HFF-Myc (cell line): ENCODE results near the gene TRPM4.

Experiments
- DNase-seq: peaks from one replicate; pipeline ENCODE4 v3.0.0-alpha.2; 2011; ENCODE audit warnings: low read depth; ENCODE audit errors: extremely low read depth
- H3K4me3 ChIP-seq: replicated peaks from 2 replicates; pipeline ENCODE4 v1.5.1; 2011; ENCODE audit warnings: low read depth, mild to moderate bottlenecking, control low read depth, low read length
- TF ChIP-seq, protein P1 (sequence below): IDR thresholded peaks from 2 replicates; pipeline ENCODE4 v1.5.1; 2012; ENCODE audit warnings: mild to moderate bottlenecking, low read depth, low read length, control low read depth; ENCODE audit errors: missing control alignments

The TRPM4 gene

DNA sequence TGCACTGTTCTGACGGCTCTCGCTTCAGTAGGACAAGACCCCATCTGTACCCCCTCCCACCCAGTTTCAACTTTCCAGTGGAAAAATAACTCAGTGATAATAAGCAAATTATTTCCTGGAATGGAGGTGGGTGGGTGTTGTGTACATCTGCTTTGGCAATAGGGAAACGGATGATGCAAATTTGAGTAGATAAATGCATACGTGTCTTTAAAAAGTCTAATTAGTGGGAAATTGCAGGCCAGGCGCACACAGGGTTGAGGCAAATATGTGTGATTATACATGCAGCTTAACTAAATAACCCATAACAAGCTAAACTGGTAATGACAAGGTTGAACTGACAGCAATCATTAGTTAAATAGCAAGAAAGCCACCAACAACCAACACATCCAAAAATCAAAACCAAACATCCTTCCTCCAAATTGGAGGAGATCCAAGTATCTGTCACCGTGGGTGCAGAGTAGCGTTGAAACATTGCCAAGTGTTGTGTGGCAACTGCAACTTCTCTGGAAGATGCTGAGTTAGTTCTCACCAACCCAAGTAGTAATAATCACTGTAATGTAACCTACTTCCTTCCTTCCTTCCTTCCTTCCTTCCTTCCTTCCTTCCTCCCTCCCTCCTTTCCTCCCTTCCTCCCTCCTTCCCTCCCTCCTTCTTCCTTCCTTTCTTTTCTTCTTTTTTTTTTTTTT, 54.6 kb downstream of the TRPM4 start:
- TF ChIP-seq, protein P1, sequence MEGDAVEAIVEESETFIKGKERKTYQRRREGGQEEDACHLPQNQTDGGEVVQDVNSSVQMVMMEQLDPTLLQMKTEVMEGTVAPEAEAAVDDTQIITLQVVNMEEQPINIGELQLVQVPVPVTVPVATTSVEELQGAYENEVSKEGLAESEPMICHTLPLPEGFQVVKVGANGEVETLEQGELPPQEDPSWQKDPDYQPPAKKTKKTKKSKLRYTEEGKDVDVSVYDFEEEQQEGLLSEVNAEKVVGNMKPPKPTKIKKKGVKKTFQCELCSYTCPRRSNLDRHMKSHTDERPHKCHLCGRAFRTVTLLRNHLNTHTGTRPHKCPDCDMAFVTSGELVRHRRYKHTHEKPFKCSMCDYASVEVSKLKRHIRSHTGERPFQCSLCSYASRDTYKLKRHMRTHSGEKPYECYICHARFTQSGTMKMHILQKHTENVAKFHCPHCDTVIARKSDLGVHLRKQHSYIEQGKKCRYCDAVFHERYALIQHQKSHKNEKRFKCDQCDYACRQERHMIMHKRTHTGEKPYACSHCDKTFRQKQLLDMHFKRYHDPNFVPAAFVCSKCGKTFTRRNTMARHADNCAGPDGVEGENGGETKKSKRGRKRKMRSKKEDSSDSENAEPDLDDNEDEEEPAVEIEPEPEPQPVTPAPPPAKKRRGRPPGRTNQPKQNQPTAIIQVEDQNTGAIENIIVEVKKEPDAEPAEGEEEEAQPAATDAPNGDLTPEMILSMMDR = no peak
- no peak for DNase-seq
- no peak overlapping the region for H3K4me3 ChIP-seq

DNA sequence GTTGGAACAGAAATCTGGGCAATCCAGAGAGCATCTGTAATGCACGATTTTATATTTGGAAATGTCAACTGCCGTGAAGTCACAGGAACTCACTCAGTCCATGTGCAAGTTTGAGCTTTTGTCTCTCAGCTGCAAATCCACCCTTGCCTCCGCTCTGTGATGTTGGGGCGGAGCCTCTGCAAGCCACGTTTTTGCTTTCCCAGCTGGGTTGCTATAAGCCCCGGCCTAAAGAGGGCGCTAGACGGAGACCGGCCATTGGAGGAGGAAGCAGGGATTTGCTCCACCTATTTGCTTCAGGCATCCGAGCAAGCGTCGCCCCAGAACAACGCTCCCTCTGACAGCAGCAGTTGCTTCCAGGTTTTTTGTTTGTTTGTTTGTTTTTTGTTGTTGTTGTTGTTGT, 56.2 kb downstream of the TRPM4 start:
- no peak overlapping the region for H3K4me3 ChIP-seq
- TF ChIP-seq, protein P1 = no peak
- no peak for DNase-seq

DNA sequence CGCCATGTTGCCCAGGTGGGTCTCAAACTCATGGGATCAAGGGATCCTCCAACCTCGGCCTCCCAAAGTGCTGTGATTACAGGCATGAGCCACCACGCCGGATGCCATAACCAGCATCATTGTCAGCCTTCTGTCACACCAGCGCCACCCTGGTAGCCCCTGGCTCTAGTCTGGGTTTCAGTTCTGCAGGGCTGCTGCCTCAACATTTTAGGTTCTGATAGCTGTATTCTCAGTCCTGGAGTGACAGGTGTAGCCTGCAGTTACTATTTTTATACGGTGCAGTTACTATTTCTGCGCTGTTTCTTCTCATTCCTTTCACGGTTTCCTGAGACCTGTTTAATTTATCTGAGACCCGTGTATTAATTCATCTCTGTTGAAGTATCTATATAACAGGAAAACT, 57.1 kb downstream of the TRPM4 start:
- TF ChIP-seq, protein P1 = no peak
- no peak for DNase-seq
- no peak overlapping the region for H3K4me3 ChIP-seq

DNA sequence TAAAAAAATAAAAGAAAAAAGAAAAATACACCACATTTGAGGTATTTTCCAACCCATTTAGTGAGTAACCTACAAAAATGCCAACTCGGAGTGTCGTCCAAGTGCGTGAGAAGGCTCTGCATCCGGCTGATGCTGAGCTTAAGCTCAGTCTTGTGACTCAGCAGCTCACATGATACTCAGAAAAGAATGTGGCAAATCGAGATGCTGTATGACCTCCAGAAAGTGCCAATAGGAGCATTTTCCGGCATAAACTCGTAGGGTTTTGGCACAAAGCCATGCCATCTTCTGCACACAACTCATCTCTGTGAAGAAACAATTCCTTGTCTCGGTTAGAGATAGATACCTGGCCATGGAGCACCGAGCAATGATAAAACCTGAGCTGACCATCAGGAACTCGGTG, 58.5 kb downstream of the TRPM4 start:
- no peak overlapping the region for H3K4me3 ChIP-seq
- TF ChIP-seq, protein P1 = no peak
- no peak for DNase-seq

DNA sequence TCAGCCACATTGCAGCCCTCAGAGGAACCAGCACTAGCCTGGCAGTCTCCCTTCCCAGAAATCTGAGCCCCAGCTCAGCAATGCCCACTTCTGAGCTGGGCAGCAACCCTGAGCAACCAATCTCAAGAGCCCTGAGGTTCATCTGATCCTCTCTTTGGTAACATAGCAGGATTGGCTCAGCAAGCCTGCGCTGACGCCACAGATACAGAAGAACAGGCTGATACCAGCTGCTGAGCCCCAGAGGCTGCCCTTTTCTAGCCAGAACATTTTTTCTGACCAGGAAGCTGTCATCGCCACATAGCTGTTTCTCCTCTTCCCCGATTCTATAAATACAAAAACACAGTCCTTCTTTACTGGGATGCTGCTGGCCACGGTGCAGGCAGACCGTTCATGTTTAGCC, 59.8 kb downstream of the TRPM4 start:
- no peak for DNase-seq
- TF ChIP-seq, protein P1 = no peak
- H3K4me3 ChIP-seq = no peak overlapping the region

DNA sequence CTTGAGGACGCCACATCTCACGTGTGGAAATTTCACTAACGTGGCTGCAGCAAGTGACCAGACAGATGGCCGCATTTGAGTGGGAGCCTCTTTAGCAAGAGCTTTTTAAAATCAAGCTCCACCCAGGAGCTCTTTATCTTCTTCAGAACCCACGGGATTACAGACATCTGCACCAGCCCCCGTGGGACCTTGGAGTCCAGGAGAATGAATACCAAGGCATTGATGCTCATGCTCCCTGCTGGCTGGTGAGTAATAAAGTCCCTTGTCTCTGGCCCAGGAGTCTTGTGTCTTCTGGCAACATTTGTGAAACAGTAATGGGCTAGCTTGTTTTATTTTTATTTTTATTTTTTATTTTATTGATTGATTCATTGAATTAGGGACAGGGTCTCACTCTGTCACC, 64.4 kb downstream of the TRPM4 start:
- no peak overlapping the region for H3K4me3 ChIP-seq
- TF ChIP-seq, protein P1 = no peak
- DNase-seq = no peak

DNA sequence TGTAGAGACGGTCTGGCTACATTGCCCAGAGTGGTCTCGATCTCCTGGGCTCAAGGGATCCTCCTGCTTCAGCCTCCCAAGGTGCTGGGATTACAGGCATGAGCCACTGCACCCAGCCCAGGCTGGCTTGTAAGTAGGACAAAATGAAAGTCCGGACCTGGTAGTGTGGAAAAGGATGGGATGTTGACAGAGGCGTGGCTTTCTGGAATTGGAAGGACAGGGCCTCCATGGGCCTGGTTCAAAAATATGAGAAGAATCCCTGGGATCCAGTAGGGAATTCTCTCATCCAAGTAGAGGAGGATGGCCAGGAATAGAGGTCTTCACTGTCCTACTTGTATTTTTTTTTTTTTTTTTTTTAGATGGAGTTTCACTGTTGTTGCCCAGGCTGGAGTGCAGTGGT, 64.9 kb downstream of the TRPM4 start:
- H3K4me3 ChIP-seq = no peak overlapping the region

More for the DNA sequence above, 64.9 kb downstream of the TRPM4 start:
- TF ChIP-seq, protein P1 = no peak
- no peak for DNase-seq
